ENCODE results near the gene DCN. TPM values are rescaled to one million over a fixed set of nuclear protein-coding genes. Genes with fewer than 3 reads are reported as not detected.

DCN gene
- total RNA-seq, 1 experiment from 2014 or later = 0.32 TPM

GRCh38 chr12:91109581-91110310 lies 72.9 kb downstream of the DCN start:
- Histone ChIP-seq H3K4me1 (no peaks in the 10 kb centered on the region), H3K27ac (no peak overlapping the region), H3K27me3 (no peaks in the 10 kb centered on the region), H3K9me3 (replicated peaks) (no peaks in the 10 kb centered on the region), H3K4me3 (no peak overlapping the region), H3K36me3 (no peaks in the 10 kb centered on the region)
- no peak for DNase-seq

DNA sequence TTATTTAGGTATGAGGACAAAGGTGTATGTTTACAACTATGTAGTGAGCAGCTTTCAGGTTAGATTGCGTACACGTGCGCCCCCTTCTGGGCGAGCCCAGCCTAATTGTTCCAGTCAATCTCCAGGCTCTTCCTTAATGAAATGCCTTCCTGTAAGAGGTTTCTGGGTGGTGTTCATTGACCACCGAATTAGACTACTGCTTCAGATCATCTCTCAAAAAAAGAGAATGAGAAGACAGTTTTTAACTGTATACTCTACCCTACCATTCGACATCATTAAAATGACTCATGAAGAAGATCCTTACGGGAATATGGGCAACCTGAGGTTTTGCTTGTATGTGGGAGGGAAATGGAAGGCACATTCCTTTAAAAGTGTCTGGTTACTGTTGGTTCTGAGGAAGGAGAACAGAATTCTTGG lies 73.5 kb downstream of the DCN start:
- no peaks in the 10 kb centered on the region for H3K4me1 ChIP-seq
- no peaks in the 10 kb centered on the region for H3K36me3 ChIP-seq
- H3K27ac ChIP-seq = no peak overlapping the region
- H3K4me3 ChIP-seq = no peak overlapping the region
- no peaks in the 10 kb centered on the region for H3K27me3 ChIP-seq
- peak; percentile 17 to 49 for DNase-seq
- H3K9me3 ChIP-seq (replicated peaks) = no peaks in the 10 kb centered on the region

DNA sequence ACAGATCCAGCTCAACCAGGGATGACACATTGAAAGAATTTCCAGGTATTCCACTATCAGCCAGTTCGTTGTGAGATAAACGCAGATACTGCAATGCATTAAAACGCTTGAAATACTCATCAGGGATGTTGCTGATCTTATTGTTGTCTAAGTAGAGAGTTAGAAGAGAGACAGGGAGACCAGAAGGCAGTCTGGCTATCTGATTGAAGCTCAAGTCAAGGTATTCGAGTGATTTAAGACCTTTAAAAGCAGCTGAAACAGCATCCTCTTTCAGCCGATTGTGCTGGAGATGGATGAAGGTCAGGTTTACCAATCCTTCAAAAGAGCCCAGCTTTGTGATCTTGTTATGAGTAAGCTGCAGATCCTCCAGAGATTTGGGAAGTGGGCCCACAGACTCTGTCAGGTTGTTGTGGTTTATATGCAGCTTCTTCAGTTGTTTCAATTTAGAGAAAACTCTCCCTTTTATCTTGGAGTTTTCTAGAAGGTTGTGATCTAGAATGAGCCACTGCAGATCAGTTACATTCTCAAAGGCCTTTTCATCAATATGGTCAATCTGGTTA lies 74.3 kb downstream of the DCN start:
- Histone ChIP-seq H3K9me3 (replicated peaks) (no peaks in the 10 kb centered on the region), H3K27me3 (no peaks in the 10 kb centered on the region), H3K4me3 (no peak overlapping the region), H3K4me1 (no peaks in the 10 kb centered on the region), H3K36me3 (no peaks in the 10 kb centered on the region), H3K27ac (no peak overlapping the region)
- DNase-seq = no peak

GRCh38 chr12:91106283-91106682 lies 76.3 kb downstream of the DCN start:
- no peak overlapping the region for H3K27ac ChIP-seq
- no peaks in the 10 kb centered on the region for H3K36me3 ChIP-seq
- no peak for DNase-seq
- no peaks in the 10 kb centered on the region for H3K4me1 ChIP-seq
- no peak overlapping the region for H3K4me3 ChIP-seq
- H3K9me3 ChIP-seq (replicated peaks) = no peaks in the 10 kb centered on the region
- H3K27me3 ChIP-seq = no peaks in the 10 kb centered on the region

- Histone ChIP-seq H3K4me1 (no peaks in the 10 kb centered on the region), H3K9me3 (replicated peaks) (no peaks in the 10 kb centered on the region), H3K27me3 (no peaks in the 10 kb centered on the region), H3K36me3 (no peaks in the 10 kb centered on the region), H3K4me3 (no peak overlapping the region), H3K27ac (no peak overlapping the region)
- DNase-seq = no peak
These were observed 76.8 kb downstream of the DCN start for GRCh38 chr12:91105807-91106206.

DNA sequence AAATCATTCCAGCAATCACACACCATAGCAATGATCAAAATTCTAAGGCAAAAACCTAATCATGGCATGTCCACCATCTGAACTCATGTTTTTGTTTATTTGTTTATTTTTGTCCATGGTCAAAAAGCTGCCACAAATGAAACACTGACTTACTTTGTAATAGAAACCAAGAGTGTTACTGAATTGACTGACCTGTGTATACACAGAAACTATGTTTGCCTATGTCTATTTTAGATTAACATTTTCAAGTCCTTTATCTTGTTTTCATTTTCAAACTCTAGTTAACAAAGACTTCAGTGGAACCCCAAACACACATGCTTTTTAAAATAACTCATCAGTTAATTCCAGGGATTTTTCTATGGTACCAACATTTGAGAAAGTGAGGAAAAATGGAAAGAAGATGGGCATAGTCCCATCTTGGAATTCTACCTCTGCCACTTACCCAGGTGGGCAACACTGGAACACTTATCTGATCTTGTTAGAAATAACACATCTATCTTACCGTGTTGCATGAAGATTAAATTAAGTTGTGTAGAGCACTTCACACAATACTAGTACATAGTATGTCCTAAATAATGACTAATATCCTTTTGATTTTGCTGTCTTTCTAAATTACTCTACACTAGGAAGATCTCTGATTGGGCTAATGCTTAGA lies 77.7 kb downstream of the DCN start:
- no peak for DNase-seq
- no peaks in the 10 kb centered on the region for H3K27me3 ChIP-seq
- H3K36me3 ChIP-seq = no peaks in the 10 kb centered on the region
- H3K9me3 ChIP-seq (replicated peaks) = no peaks in the 10 kb centered on the region
- H3K27ac ChIP-seq = no peak overlapping the region
- no peaks in the 10 kb centered on the region for H3K4me1 ChIP-seq
- no peak overlapping the region for H3K4me3 ChIP-seq

DNA sequence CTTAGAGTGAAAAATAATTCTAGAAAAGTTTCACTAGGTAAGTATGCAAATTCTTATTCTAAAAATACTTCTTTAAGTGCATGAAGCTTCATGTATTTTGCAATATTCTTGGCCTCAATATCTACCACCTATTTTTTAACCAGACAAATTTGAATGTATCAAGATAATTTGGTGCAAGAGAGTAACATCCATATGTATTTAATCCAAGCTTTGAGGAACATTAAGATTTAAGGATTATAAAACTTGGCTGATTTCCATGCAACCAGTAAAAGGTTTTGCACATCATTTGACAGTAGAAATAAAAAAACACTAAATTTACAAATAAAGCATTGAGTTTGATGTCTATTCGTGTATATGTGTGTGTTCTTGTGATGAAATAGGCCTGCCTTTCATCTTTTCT lies 79.0 kb downstream of the DCN start:
- no peak for DNase-seq
- Histone ChIP-seq H3K27ac (no peak overlapping the region), H3K36me3 (no peaks in the 10 kb centered on the region), H3K9me3 (replicated peaks) (no peaks in the 10 kb centered on the region), H3K27me3 (no peaks in the 10 kb centered on the region), H3K4me1 (no peaks in the 10 kb centered on the region), H3K4me3 (no peak overlapping the region)

DNA sequence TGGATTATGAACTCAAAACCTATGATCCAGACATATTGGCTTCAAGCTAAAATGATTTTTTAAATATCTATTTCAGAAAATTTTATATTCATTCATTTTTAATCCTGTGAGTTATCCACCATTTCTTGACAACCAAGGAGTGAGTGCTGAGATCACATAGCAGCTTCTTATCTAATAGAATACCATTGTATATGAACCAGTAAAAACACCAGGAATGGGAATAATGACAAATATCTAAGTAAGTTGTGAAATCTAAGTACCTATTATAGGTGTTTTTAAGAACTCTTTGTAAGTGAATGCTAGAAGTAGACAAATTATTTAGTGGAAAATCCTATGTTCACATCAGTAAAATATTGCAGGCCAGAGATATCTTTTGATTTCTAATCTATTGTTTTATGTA lies 79.5 kb downstream of the DCN start:
- Histone ChIP-seq H3K27me3 (no peaks in the 10 kb centered on the region), H3K9me3 (replicated peaks) (no peaks in the 10 kb centered on the region), H3K4me1 (peaks cover 4% of the 10 kb centered on the region; the same call in 1 of the 2 replicates), H3K36me3 (no peaks in the 10 kb centered on the region), H3K4me3 (no peak overlapping the region), H3K27ac (no peak overlapping the region)
- DNase-seq = no peak

DNA sequence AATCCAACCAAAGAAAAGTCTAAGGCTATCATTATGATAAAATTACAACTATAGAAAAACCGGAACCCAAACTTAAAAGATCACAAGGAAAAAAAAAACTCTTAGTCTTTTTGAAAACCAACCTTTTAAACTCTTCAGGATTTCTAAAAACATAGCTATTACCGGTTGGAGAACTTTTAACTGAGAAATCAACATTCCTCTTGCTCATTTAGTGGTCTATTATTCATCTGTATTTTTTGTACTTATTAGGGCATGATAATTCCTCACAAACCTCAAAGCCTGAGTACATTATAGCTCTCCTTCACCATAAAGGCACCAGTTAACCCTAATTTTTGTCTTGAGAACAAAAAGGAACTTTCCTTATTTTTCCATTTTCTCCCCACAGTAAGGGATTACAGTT lies 81.7 kb downstream of the DCN start:
- Histone ChIP-seq H3K27ac (no peak overlapping the region), H3K4me3 (no peak overlapping the region), H3K4me1 (peaks cover 6% of the 10 kb centered on the region; the same call in 1 of the 2 replicates), H3K36me3 (no peaks in the 10 kb centered on the region), H3K9me3 (replicated peaks) (no peaks in the 10 kb centered on the region), H3K27me3 (no peaks in the 10 kb centered on the region)
- no peak for DNase-seq

GRCh38 chr12:91099836-91100235 lies 82.8 kb downstream of the DCN start:
- DNase-seq = no peak
- Histone ChIP-seq H3K9me3 (replicated peaks) (no peaks in the 10 kb centered on the region), H3K4me1 (peaks cover 6% of the 10 kb centered on the region; the same call in 1 of the 2 replicates), H3K27ac (no peak overlapping the region), H3K36me3 (no peaks in the 10 kb centered on the region), H3K27me3 (no peaks in the 10 kb centered on the region), H3K4me3 (no peak overlapping the region)

GRCh38 chr12:91099341-91099740 lies 83.3 kb downstream of the DCN start:
- Histone ChIP-seq H3K9me3 (replicated peaks) (no peaks in the 10 kb centered on the region), H3K27me3 (no peaks in the 10 kb centered on the region), H3K36me3 (no peaks in the 10 kb centered on the region), H3K4me1 (peaks cover 6% of the 10 kb centered on the region; the same call in 1 of the 2 replicates), H3K4me3 (no peak overlapping the region), H3K27ac (no peak overlapping the region)
- no peak for DNase-seq

- Histone ChIP-seq H3K27me3 (no peaks in the 10 kb centered on the region), H3K4me3 (no peak overlapping the region), H3K9me3 (replicated peaks) (no peaks in the 10 kb centered on the region), H3K36me3 (no peaks in the 10 kb centered on the region), H3K4me1 (peaks cover 6% of the 10 kb centered on the region; the same call in 1 of the 2 replicates), H3K27ac (no peak overlapping the region)
- peak; percentile 3 to 20 for DNase-seq
These were observed 83.7 kb downstream of the DCN start for GRCh38 chr12:91098941-91099340.

GRCh38 chr12:91098461-91098860 lies 84.2 kb downstream of the DCN start:
- no peak for DNase-seq
- Histone ChIP-seq H3K27ac (no peak overlapping the region), H3K27me3 (no peaks in the 10 kb centered on the region), H3K4me1 (peaks cover 6% of the 10 kb centered on the region; the same call in 1 of the 2 replicates), H3K4me3 (no peak overlapping the region), H3K9me3 (replicated peaks) (no peaks in the 10 kb centered on the region), H3K36me3 (no peaks in the 10 kb centered on the region)

- Histone ChIP-seq H3K4me1 (peaks cover 6% of the 10 kb centered on the region; the same call in 1 of the 2 replicates), H3K4me3 (no peak overlapping the region), H3K27ac (no peak overlapping the region), H3K9me3 (replicated peaks) (no peaks in the 10 kb centered on the region), H3K27me3 (no peaks in the 10 kb centered on the region), H3K36me3 (no peaks in the 10 kb centered on the region)
- no peak for DNase-seq
These were observed 87.7 kb downstream of the DCN start for GRCh38 chr12:91094957-91095356.

- Histone ChIP-seq H3K27ac (no peak overlapping the region), H3K36me3 (no peaks in the 10 kb centered on the region), H3K4me1 (peaks cover 6% of the 10 kb centered on the region; the same call in 1 of the 2 replicates), H3K4me3 (no peak overlapping the region), H3K27me3 (no peaks in the 10 kb centered on the region), H3K9me3 (replicated peaks) (0 out of 2 replicates have a peak, but pooled peaks cover 4% of the 10 kb centered on the region)
- no peak for DNase-seq
These were observed 88.5 kb downstream of the DCN start for GRCh38 chr12:91094032-91094662.

Measured in SJCRH30 (cell line).